ENCODE measurements around the gene NAA35.

- TF ChIP-seq FOSL2 (IDR thresholded peaks at IDR 0.05) (no peak), FOSL2 (CRISPR knock-in tag; IDR thresholded peaks at IDR 0.05) (no peak), MAX (IDR thresholded peaks at IDR 0.05) (no peak), POLR2A (IDR thresholded peaks at IDR 0.05; ENCODE audit: low read length) (no peak), MAFK (IDR thresholded peaks at IDR 0.05; ENCODE audit: partially characterized antibody) (no peak), CTCF (IDR thresholded peaks at IDR 0.05) (no peak), HOXB5 (CRISPR knock-in tag; IDR thresholded peaks at IDR 0.05) (no peak), ELK1 (IDR thresholded peaks at IDR 0.05; ENCODE audit: low read depth, low read length) (no peak), EP300 (IDR thresholded peaks at IDR 0.05) (no peak), RNF2 (IDR thresholded peaks at IDR 0.05; ENCODE audit: borderline replicate concordance, low read depth) (no peak), HDAC2 (IDR thresholded peaks at IDR 0.05) (no peak), REST (IDR thresholded peaks at IDR 0.05) (no peak), ZFP36 (IDR thresholded peaks at IDR 0.05; ENCODE audit: borderline replicate concordance, partially characterized antibody) (no peak), CBX8 (IDR thresholded peaks at IDR 0.05) (no peak)
Measured at GRCh38 chr9:85981369-85981768, 40.4 kb downstream of the NAA35 start.
